HepG2 (cell line): ENCODE data around the gene RSL1D1. TPM values are rescaled to one million over a fixed set of nuclear protein-coding genes. Genes with fewer than 3 reads are reported as not detected.

Experiments
- DMTF1 ChIP-seq: sonication (generic); formaldehyde crosslinking; IDR thresholded peaks from 2 replicates; pipeline ENCODE4 v1.4.0; 2020; ENCODE audit warnings: mild to moderate bottlenecking, missing genetic modification reagents
- E2F2 ChIP-seq: sonication (generic); formaldehyde crosslinking; IDR thresholded peaks from 2 replicates; pipeline ENCODE4 v1.4.0; 2020; ENCODE audit warnings: missing genetic modification reagents, borderline replicate concordance
- KLF12 ChIP-seq: sonication (generic); formaldehyde crosslinking; IDR thresholded peaks from 2 replicates; pipeline ENCODE4 v1.4.0; 2020; ENCODE audit warnings: missing genetic modification reagents, borderline replicate concordance
- LRRFIP1 ChIP-seq: sonication (generic); formaldehyde crosslinking; conservative IDR thresholded peaks from 2 replicates; pipeline ENCODE4 v1.4.0; 2020; ENCODE audit warnings: missing genetic modification reagents
- MTF2 ChIP-seq: sonication (generic); formaldehyde crosslinking; IDR thresholded peaks from 2 replicates; pipeline ENCODE4 v1.5.0; 2020; ENCODE audit warnings: missing genetic modification reagents, borderline replicate concordance
- POLR2A ChIP-seq, 2 experiments: IDR thresholded peaks; 2 replicates each; pipeline ENCODE4 v1.6.1; 2011; ENCODE audit warnings: low read depth in 2 of 2, low read length in 2 of 2, mild to moderate bottlenecking in 1 of 2, moderate library complexity in 1 of 2; ENCODE audit not compliant: insufficient read depth in 1 of 2
- RERE ChIP-seq: IDR thresholded peaks from 2 replicates; pipeline ENCODE4 v1.6.1; 2016; ENCODE audit warnings: low read depth, missing genetic modification reagents, missing compliant biosample characterization
- RFXAP ChIP-seq: sonication (generic); formaldehyde crosslinking; IDR thresholded peaks from 2 replicates; pipeline ENCODE4 v1.4.0; 2020; ENCODE audit warnings: missing genetic modification reagents, borderline replicate concordance
- SATB2 ChIP-seq: sonication (generic); formaldehyde crosslinking; IDR thresholded peaks from 2 replicates; pipeline ENCODE4 v1.5.0; 2020; ENCODE audit warnings: missing genetic modification reagents
- SCMH1 ChIP-seq: sonication (generic); formaldehyde crosslinking; IDR thresholded peaks from 2 replicates; pipeline ENCODE4 v1.9.0; 2021; ENCODE audit warnings: missing genetic modification reagents, mild to moderate bottlenecking, borderline replicate concordance
- SP2 ChIP-seq: sonication (generic); formaldehyde crosslinking; IDR thresholded peaks from 2 replicates; pipeline ENCODE4 v1.5.1; 2020; ENCODE audit warnings: mild to moderate bottlenecking, missing genetic modification reagents
- TBX2 ChIP-seq: sonication (generic); formaldehyde crosslinking; IDR thresholded peaks from 2 replicates; pipeline ENCODE4 v1.5.0; 2020; ENCODE audit warnings: missing genetic modification reagents, mild to moderate bottlenecking, borderline replicate concordance
- ZNF138 ChIP-seq: sonication (generic); formaldehyde crosslinking; IDR thresholded peaks from 2 replicates; pipeline ENCODE4 v1.5.0; 2020; ENCODE audit warnings: mild to moderate bottlenecking, low read depth, missing genetic modification reagents
- ZNF18 ChIP-seq: sonication (generic); formaldehyde crosslinking; IDR thresholded peaks from 2 replicates; pipeline ENCODE4 v1.8.0; 2022; ENCODE audit warnings: mild to moderate bottlenecking, missing genetic modification reagents; ENCODE audit not compliant: insufficient replicate concordance
- ZNF468 ChIP-seq: sonication (generic); formaldehyde crosslinking; IDR thresholded peaks from 2 replicates; pipeline ENCODE4 v1.8.0; 2022; ENCODE audit warnings: mild to moderate bottlenecking, moderate library complexity, missing genetic modification reagents
- ZNF552 ChIP-seq: sonication (generic); formaldehyde crosslinking; IDR thresholded peaks from 2 replicates; pipeline ENCODE4 v1.9.0; 2022; ENCODE audit warnings: missing genetic modification reagents, mild to moderate bottlenecking, borderline replicate concordance
- ZSCAN30 ChIP-seq: sonication (generic); formaldehyde crosslinking; IDR thresholded peaks from 2 replicates; pipeline ENCODE4 v1.5.0; 2020; ENCODE audit warnings: mild to moderate bottlenecking, missing genetic modification reagents
- polyA plus RNA-seq, 8 experiments: library from polyadenylated mRNA; depleted of rRNA in 3 of 8; stranded (reverse) in 7 of 8; unstranded in 1 of 8; fragments of >200 nt; fragmentation: Illumina TruSeq in 4 of 8; extraction: Trizol in 4 of 8; gene quantifications; 2 replicates each; pipeline versions ENCODE4 v1.2.1 to v1.2.3, GENCODE V29; 2011 to 2016; ENCODE audit warnings: low read depth in 4 of 8, missing spikeins in 1 of 8, mixed read lengths in 1 of 8; ENCODE audit not compliant: insufficient read depth in 1 of 8
- total RNA-seq, 5 experiments: library from RNA; depleted of rRNA; stranded (reverse); fragments of >200 nt; fragmentation: Illumina TruSeq; extraction: Trizol; gene quantifications; 2 replicates each; pipeline ENCODE4 v1.2.3, GENCODE V29; 2016; ENCODE audit warnings: low read depth in 1 of 5

RSL1D1 gene
- total and polyA plus RNA-seq, 2 of the 13 experiments (the other 11 are each of a cell fraction or from before 2014, with no cell fraction given): 187 to 343 TPM

- TF ChIP-seq LRRFIP1 (CRISPR knock-in tag) (no peak), DMTF1 (CRISPR knock-in tag) (no peak), E2F2 (CRISPR knock-in tag) (no peak), ZNF468 (no peak), MTF2 (CRISPR knock-in tag) (no peak), ZNF552 (CRISPR knock-in tag) (no peak), TBX2 (CRISPR knock-in tag) (no peak), RERE (no peak), POLR2A (IDR thresholded peaks at IDR 0.05; ENCODE audit: insufficient read depth in 1 of 2, low read depth in 2 of 2, low read length in 2 of 2) (no peak), SP2 (peak; percentile 25; the same call in 1 of the 2 replicates), ZSCAN30 (CRISPR knock-in tag) (no peak), RFXAP (CRISPR knock-in tag) (no peak), KLF12 (CRISPR knock-in tag) (no peak), ZNF138 (CRISPR knock-in tag) (no peak), SATB2 (CRISPR knock-in tag) (no peak), SCMH1 (no peak), ZNF18 (no peak)
These were observed 16.0 kb downstream of the RSL1D1 start (continued) for GRCh38 chr16:11835309-11835708.
